ENCODE results near the gene SLC22A23.

SLC22A23 gene

DNA sequence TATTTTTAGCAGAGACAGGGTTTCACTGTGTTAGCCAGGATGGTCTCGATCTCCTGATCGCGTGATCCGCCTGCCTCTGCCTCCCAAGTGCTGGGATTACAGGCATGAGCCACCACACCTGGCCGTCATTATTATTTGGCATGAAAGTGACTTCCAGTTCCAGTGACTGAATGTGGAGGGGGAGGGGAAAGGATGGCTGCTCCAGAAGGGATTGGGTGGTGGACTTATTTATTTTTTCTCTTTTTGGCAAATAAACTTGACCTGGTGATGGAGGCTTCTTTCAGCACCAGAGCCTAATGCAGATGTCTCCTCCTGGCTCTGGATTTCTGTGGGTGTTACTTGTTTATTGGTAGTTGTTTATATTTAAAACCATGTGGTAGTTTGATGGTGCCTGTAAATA is 16.9 kb upstream of the SLC22A23 start:
- no peak overlapping the region for H3K27ac ChIP-seq
- TF ChIP-seq, protein P1, sequence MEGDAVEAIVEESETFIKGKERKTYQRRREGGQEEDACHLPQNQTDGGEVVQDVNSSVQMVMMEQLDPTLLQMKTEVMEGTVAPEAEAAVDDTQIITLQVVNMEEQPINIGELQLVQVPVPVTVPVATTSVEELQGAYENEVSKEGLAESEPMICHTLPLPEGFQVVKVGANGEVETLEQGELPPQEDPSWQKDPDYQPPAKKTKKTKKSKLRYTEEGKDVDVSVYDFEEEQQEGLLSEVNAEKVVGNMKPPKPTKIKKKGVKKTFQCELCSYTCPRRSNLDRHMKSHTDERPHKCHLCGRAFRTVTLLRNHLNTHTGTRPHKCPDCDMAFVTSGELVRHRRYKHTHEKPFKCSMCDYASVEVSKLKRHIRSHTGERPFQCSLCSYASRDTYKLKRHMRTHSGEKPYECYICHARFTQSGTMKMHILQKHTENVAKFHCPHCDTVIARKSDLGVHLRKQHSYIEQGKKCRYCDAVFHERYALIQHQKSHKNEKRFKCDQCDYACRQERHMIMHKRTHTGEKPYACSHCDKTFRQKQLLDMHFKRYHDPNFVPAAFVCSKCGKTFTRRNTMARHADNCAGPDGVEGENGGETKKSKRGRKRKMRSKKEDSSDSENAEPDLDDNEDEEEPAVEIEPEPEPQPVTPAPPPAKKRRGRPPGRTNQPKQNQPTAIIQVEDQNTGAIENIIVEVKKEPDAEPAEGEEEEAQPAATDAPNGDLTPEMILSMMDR (IDR thresholded peaks at IDR 0.05): no peak
- TF ChIP-seq ZFX (IDR thresholded peaks at IDR 0.05; ENCODE audit: borderline replicate concordance): no peak

DNA sequence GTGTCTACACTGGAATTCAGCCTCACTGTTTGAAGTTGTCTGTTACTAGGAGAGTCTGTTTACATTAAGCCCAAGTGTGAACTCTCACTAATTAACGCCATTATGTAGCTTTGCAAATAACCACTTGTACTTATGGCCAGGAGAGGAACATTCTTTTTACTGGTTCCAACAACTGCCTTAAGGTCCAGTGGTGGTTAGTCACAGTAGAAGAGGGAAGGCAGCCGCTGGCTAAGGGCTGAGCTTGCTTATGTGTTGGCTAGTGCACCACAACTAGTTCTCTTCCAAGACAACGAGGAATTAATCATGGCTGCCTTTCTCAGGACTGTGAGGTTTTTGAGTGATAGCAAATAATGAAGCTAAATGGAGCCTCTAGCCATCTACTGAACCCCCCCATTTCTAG is 14.9 kb upstream of the SLC22A23 start:
- H3K27ac ChIP-seq: no peak overlapping the region
- TF ChIP-seq, protein P1 (IDR thresholded peaks at IDR 0.05): no peak
- TF ChIP-seq ZFX (IDR thresholded peaks at IDR 0.05; ENCODE audit: borderline replicate concordance): no peak

DNA sequence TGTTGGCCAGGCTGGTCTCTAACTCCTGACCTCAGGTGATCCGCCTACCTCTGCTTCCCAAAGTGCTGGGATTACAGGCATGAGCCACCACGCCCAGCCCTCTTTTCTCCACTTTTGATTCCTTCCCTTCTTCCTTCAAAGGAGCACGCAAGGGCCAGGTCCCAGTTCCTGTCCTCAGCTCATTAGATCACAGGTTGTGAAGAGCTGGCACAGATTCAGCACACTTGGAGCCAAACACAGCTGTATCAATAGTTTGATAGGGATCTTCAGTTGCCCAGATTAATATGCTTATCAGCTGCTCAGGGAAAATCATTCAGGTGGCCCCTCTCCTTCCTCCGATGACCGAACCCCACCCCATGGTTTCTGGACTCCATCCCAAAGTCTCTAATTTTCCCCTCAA is 14.4 kb upstream of the SLC22A23 start:
- TF ChIP-seq, protein P1 (IDR thresholded peaks at IDR 0.05): no peak
- no peak for TF ChIP-seq ZFX (IDR thresholded peaks at IDR 0.05; ENCODE audit: borderline replicate concordance)
- no peak overlapping the region for H3K27ac ChIP-seq

DNA sequence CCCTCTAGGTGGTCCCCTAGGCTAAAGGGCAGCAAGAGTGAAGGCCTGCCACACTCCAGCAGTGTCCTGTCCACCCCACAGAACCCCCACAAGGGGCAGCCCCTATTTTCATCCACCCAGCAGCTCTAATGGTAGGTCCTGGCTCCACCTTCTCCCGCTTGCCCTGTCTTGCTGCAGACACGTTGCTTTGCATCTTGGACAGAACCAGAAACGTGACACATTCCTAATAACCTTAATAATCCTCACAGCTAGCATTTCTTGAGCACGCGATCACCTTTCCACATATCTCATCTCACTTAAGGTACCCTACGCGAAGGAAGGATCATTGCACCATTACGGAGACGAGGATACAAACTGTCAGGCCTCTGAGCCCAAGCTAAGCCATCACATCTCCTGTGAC is 11.7 kb upstream of the SLC22A23 start:
- H3K27ac ChIP-seq: no peak overlapping the region
- TF ChIP-seq, protein P1 (IDR thresholded peaks at IDR 0.05): no peak
- no peak for TF ChIP-seq ZFX (IDR thresholded peaks at IDR 0.05; ENCODE audit: borderline replicate concordance)

DNA sequence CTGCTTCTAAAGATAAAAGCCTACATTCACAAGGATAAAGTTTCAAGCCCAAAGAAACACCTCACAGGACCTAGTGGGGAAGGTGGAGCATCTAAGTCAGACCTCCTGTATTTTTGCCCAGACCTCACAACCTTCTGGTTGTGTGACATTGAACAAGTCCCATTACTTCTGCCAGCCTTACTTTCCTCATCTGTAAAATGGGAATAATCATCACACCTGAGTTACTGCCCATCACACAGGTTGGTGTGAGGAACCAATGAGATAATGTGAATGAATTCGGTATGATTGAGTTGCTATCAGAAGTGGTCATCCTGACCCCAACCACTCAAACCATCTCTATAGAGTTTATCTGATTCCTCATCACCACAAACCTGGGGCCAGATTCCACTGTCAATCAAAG is 11.1 kb upstream of the SLC22A23 start:
- no peak overlapping the region for H3K27ac ChIP-seq
- TF ChIP-seq ZFX (IDR thresholded peaks at IDR 0.05; ENCODE audit: borderline replicate concordance): no peak
- TF ChIP-seq, protein P1 (IDR thresholded peaks at IDR 0.05): no peak

DNA sequence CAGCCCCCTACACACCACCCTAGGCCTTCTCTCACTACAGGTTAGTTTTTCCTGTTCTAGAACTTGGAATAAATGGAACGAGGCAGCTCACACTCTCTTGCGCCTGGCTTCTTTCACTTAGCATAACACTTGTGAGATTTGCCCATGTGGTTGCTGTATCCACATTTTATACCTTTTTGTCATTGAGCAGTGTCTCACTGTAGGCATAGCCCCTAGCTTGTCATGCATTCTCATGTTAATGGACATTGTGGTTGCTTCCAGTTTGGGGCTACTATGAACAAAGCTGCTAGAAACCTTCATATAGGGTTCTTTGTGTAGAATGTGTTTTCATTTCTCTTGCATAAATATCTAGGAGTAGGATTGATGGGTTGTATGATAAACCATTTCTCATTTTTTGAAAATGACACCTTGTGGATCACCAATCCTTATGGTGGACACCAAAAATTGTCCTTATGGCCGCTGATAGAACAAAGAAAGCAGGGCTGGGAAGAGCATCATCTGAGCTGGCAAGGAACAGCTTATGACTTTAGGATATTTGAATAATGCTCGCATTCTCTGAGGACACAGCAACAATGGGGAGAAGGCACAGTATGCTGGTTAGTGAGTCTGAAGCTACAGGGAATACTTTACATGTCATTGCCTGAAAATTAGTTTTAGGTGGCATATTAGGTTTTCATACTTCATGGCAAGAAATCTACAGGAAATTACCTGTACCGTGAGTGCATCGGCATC is 9.8 kb upstream of the SLC22A23 start:
- TF ChIP-seq ZFX (IDR thresholded peaks at IDR 0.05; ENCODE audit: borderline replicate concordance): no peak
- TF ChIP-seq, protein P1 (IDR thresholded peaks at IDR 0.05): no peak

DNA sequence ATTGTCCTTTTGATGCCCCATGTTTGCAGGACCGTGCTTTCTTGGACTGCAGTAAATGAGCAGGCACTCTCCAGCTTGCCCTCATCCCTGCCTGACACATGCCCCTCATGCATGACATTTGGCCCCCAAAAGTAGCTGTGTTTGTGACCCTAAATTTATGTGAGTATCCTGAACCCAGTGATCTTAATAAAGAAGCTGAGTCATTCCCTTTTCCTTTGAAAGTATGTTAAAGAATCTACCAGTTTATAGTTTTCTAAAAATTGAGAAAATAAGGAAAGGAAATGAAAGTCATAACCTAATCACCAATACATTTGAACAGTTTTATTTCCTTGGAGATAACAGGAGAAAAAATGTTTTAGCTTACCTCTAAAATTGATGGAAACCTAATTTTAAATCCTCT is 3.4 kb upstream of the SLC22A23 start:
- TF ChIP-seq, protein P1 (IDR thresholded peaks at IDR 0.05): no peak
- no peak for TF ChIP-seq ZFX (IDR thresholded peaks at IDR 0.05; ENCODE audit: borderline replicate concordance)
- no peak overlapping the region for H3K27ac ChIP-seq

More for the DNA sequence above, 9.8 kb upstream of the SLC22A23 start:
- H3K27ac ChIP-seq: no peak overlapping the region

All from 22Rv1 (cell line).